ENCODE results near the gene NRCAM.

NRCAM gene

DNA sequence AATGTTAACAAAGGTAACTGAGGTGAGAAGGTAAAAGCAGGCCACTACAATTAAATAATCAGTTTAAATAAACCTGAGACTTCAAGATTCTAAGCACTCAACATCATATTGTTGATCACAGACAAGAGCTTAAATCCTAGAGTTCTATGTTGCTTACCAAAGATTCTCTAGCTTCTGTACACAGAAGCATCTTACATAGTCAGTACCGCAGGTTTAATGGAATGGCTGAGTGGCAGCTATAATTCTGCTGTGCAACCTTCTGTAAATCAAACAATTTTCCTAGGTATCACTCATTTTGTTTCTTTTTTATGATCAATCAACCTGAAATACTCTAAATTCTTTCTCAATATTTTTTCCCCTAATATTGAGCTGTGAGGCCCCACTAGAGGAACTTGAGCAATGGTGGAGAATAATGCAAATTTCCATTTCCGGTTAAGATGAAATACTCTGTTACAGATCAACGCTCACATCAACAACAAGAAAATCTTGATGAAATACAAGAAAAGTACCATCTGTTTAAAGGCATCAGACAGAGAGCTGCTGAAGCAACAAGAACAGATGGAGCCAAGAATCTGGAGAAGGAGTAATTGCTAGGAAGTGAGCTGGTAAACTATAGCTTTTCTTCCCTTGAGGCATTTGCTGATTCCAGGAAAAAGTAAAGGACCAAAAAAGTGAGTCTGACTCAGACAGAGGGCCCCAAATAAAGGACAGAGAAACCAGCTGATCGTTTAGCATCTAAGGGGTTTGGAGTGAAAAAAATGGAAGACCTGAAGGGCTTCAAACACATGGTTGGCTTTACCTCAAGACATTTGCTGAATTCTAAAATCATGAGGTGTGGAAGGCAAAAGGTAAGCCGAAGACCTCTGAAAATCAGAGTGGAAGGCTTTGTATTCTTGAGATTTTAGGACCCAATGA lies 47.1 kb upstream of the NRCAM start:
- H3K27ac ChIP-seq (ENCODE audit: extremely low read depth, low read depth, low read length) = no peak overlapping the region
- ChIA-PET POLR2A (interaction anchor here (0.5 to 1.2 kb wide), 2 partner anchors 23 to 33 kb away, joined by 5 read pairs; partner anchors contain the start of gene PNPLA8), CTCF (no interaction called here)
- peaks cover 8 to 10% of the 10 kb centered on the region in 2 experiments; a peak in 2 of 3 replicates for H3K36me3 ChIP-seq (ENCODE audit: control insufficient read depth in 2 of 2, insufficient read depth in 1 of 2, low read length in 2 of 2)
- H3K4me1 ChIP-seq (ENCODE audit: control insufficient read depth, insufficient read depth, low read length) = no peaks in the 10 kb centered on the region
- no peaks in the 10 kb centered on the region for H3K9me3 ChIP-seq (ENCODE audit: control insufficient read depth, insufficient read depth, low read depth, low read length)
- H3K4me3 ChIP-seq (ENCODE audit: low read depth, low read length) = no peak overlapping the region
- TF ChIP-seq ZNF354C (tag by site-specific recombination; IDR thresholded peaks at IDR 0.05; ENCODE audit: borderline replicate concordance, low read depth) = no peak
- TF ChIP-seq ZNF140 (tag by site-specific recombination; IDR thresholded peaks at IDR 0.05) = no peak
- no peak for TF ChIP-seq GLIS2 (tag by site-specific recombination; IDR thresholded peaks at IDR 0.05)
- TF ChIP-seq, protein P1, sequence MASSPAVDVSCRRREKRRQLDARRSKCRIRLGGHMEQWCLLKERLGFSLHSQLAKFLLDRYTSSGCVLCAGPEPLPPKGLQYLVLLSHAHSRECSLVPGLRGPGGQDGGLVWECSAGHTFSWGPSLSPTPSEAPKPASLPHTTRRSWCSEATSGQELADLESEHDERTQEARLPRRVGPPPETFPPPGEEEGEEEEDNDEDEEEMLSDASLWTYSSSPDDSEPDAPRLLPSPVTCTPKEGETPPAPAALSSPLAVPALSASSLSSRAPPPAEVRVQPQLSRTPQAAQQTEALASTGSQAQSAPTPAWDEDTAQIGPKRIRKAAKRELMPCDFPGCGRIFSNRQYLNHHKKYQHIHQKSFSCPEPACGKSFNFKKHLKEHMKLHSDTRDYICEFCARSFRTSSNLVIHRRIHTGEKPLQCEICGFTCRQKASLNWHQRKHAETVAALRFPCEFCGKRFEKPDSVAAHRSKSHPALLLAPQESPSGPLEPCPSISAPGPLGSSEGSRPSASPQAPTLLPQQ (tag by site-specific recombination; IDR thresholded peaks at IDR 0.05) = no peak
- no peak for TF ChIP-seq ZNF280D (tag by site-specific recombination; IDR thresholded peaks at IDR 0.05)
- no peak for TF ChIP-seq ZNF610 (tag by site-specific recombination; IDR thresholded peaks at IDR 0.05; ENCODE audit: borderline replicate concordance)
- no peak for TF ChIP-seq EGR2 (tag by site-specific recombination; IDR thresholded peaks at IDR 0.05; ENCODE audit: low read depth)
- TF ChIP-seq ZBTB6 (tag by site-specific recombination; IDR thresholded peaks at IDR 0.05) = no peak
- no peak for TF ChIP-seq ZNF423 (tag by site-specific recombination; IDR thresholded peaks at IDR 0.05)
- no peak for TF ChIP-seq ZNF221 (tag by site-specific recombination; IDR thresholded peaks at IDR 0.05; ENCODE audit: borderline replicate concordance)
- no peak for TF ChIP-seq ZNF266 (tag by site-specific recombination; IDR thresholded peaks at IDR 0.05; ENCODE audit: low read depth)

GRCh38 chr7:108499566-108499965 lies 43.3 kb upstream of the NRCAM start:
- Histone ChIP-seq H3K4me3 (ENCODE audit: low read depth, low read length) (no peak overlapping the region), H3K27ac (ENCODE audit: extremely low read depth, low read depth, low read length) (no peak overlapping the region), H3K9me3 (ENCODE audit: control insufficient read depth, insufficient read depth, low read depth, low read length) (no peaks in the 10 kb centered on the region), H3K4me1 (ENCODE audit: control insufficient read depth, insufficient read depth, low read length) (no peaks in the 10 kb centered on the region), H3K36me3 (ENCODE audit: control insufficient read depth in 2 of 2, insufficient read depth in 1 of 2, low read length in 2 of 2) (peaks cover 10 to 12% of the 10 kb centered on the region in 2 experiments; a peak in 2 of 3 replicates)
- TF ChIP-seq ZNF600 (tag by site-specific recombination; IDR thresholded peaks at IDR 0.05) = no peak
- TF ChIP-seq, protein P2, sequence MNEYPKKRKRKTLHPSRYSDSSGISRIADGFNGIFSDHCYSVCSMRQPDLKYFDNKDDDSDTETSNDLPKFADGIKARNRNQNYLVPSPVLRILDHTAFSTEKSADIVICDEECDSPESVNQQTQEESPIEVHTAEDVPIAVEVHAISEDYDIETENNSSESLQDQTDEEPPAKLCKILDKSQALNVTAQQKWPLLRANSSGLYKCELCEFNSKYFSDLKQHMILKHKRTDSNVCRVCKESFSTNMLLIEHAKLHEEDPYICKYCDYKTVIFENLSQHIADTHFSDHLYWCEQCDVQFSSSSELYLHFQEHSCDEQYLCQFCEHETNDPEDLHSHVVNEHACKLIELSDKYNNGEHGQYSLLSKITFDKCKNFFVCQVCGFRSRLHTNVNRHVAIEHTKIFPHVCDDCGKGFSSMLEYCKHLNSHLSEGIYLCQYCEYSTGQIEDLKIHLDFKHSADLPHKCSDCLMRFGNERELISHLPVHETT (tag by site-specific recombination; IDR thresholded peaks at IDR 0.05) = no peak
- TF ChIP-seq ZNF514 (tag by site-specific recombination; IDR thresholded peaks at IDR 0.05) = no peak
- TF ChIP-seq ZNF416 (tag by site-specific recombination; IDR thresholded peaks at IDR 0.05) = no peak
- ChIA-PET CTCF (no interaction called here), POLR2A (no interaction called here)
